ENCODE results near the gene PAF1.

The PAF1 gene

DNA sequence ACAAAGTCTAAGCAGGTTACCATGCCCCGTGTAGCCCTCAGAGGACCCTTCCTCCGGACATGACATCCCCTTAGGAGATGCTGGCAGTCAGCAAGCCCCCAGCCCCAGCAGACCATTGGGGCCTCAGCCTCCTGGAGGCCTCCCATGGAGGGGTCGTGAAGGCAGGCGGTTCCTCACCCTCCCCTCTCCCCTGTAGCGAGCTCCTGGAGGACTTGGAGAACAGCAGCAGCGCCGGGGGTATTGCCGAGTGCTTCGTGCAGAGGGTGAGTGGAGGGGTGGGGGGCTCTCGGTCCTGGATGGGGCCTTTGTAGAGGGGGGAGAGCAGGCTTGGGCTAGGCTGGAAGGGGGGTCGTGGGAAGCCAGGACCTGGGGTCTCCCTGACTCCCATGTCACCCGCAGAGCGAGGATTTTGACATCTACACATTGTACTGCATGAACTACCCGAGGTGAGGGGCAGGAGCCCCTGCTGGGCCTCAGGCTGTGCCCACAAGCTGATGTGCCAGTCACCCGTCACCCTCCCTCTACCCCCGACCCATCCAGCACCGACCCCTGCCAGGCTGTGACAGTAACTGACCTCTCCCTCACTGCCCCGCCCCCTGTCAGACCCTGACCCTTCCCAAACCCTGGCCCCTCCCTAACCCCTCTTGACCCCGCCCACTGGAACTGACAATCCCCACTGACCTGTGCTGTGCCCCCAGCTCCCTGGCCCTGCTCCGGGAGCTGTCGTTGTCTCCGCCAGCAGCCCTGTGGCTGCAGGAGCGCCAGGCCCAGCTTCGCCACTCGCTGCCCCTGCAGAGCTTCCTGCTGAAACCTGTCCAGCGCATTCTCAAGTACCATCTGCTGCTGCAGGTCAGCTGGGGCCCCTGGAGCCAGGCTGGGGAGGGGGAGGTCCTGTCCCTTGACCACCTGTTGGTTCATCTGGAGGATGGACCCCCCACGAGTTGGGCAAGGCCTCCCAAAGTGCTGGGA, 25.5 kb upstream of the PAF1 start:
- DNase-seq (ENCODE audit: low read depth): no peak

DNA sequence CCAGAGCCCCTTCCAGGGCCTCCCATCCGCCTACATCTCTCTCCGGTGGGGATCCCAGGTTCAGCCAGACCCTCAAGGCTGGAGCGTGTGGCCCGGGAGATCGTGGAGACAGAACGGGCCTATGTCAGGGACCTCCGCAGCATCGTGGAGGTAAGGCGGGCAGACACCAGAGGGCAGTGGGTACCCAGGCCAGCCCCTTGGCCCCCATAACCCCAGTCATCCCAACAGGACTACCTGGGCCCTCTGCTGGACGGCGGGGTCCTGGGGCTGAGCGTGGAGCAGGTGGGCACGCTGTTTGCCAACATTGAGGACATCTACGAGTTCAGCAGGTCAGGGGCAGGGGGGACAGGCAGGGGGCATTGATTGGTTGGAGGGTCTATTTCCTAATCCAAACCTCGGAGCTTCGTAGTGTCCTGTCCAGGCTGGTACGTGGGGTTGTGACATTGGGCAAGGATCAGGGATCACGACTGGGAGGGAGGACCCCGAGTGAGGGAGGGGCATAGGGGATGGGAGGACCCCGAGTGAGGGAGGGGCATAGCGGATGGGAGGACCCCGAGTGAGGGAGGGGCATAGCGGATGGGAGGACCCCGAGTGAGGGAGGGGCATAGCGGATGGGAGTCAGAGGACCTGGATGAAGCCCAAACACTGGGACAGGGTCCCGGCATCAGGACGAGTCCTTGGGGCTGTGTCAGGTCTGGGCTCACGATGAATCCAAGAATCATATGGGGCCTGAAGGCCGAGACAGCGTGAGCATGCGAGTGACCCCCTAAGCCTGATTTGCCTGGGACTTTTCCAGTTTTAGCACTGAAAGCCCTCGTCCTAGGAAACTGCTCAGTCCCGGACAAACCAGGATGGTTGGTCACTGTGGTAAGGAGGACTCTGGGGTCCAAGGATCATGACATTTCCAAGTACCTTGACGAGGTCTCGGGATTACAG, 24.5 kb upstream of the PAF1 start:
- no peak for DNase-seq (ENCODE audit: low read depth)

DNA sequence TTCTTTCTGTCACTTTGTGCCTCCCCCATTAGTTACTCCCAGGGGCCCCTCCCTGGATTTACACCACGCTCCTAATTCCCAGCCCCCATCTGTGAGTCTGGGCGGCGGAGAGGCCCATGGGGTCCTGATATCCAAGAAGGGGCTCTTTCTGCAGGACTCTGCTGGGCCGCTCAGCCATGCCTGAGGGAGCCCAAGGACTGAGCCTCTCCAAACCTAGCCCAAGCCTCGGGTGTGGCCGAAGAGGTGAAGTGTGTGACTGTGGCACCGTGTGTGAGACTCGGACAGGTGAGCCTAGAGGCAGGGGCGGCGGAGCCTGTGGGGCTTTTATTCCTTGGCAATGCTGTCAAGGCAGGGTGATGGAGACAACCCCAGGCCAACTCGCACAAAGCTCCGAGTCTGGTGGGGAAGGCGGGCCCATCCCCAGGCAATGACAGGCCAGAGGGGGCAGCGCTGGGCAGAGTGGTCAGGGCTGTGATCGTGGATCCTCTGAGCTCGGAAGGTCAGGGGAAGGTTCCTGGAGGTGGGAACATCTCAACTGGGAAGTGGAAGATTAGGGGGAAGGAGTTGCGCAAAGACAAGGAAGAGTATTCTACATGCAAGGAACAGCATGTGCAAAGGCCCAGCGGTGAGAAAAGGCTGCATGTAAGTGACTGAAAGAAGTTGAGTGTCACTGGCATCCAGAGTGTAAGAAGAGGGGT, 23.2 kb upstream of the PAF1 start:
- DNase-seq (ENCODE audit: low read depth): no peak

- DNase-seq (ENCODE audit: low read depth): no peak
These were observed 22.5 kb upstream of the PAF1 start for GRCh38 chr19:39413272-39413910.

DNA sequence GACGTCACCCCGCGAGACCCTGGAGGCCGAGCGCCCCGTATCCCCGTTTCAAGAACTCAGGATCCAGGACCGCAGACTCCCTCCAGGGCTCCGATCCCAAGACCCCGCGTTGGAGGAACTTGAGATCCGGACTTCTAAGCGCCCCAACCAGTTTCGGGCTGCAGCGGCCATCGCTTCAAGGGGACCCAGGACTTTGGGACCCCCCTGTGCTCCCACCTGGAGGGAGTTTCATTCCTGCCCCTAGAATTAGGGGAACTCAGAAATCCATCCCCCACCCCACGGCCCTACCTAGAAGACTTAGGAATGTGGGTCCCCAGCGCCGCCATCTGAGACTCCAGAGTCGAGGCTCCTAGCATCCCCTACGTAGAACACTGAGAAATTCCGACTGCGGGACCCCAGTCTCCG, 22.0 kb upstream of the PAF1 start:
- no peak for DNase-seq (ENCODE audit: low read depth)

- peak; percentile 92 for DNase-seq (ENCODE audit: low read depth)
These were observed 21.4 kb upstream of the PAF1 start, which contains the start of gene PLEKHG2 for GRCh38 chr19:39412100-39412866. Gene PLEKHG2 (plus strand): TSS chr19:39412669. CDS start chr19:39414087, 1,418 bp downstream.

DNA sequence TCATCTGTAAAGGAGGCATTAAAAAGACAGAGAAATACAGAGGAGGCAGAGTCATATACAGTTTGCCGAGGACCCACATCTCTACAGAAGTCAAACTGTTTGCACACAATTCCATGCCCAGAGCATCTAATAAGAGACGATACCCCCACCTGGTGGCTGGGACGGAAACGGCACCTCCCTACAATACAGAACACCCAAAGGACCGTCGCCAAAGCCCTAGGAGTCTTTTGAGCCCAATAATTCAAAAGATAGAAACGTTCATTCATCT, 20.9 kb upstream of the PAF1 start:
- DNase-seq (ENCODE audit: low read depth): peak; percentile 80

DNA sequence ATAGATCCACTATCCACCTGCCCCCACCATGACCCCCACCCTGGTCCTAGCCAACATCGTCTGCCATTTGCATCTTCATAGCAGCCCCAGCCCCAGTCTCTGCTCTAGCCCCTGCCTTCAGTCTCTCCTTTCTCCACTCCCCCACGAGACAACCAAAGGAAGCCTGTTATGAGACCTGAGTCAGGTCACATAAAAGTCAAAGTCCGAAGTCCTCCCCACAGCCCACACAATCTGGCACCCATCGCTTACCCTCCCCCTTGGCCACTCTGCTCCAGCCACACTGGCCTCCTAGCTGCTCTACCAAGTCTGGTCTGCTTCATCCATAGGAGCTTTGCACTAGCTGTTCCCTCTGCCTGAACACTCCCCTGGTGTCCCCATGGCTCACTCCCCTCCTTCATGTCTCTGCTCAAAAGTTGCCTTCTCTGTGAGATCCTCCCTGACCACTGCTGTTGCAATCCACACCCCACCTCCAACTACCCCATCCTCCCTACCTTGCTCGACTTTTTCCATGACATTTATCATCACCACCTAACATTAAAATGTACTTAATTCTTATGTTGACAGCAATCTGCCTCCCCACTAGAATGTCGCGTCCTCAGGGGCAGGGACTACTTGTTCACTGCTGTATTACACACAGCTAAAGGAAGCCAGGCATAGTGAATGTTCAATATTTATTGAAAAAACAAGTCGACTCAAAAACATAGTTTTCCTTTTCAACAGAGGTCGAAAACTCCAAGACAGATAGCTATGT, 20.4 kb upstream of the PAF1 start:
- no peak for DNase-seq (ENCODE audit: low read depth)

DNA sequence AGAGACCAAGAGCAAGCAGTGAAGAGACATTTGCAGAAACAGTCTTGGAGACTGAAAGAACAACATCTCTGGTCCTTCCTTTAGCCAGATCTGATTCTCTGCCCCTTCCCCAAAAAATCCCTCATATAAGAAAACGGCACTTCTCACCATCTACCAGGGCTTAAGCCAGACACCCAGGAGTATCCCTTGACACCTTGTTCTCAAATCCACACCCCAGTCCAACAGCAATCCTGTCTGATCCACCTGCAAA, 19.9 kb upstream of the PAF1 start:
- DNase-seq (ENCODE audit: low read depth): no peak

DNA sequence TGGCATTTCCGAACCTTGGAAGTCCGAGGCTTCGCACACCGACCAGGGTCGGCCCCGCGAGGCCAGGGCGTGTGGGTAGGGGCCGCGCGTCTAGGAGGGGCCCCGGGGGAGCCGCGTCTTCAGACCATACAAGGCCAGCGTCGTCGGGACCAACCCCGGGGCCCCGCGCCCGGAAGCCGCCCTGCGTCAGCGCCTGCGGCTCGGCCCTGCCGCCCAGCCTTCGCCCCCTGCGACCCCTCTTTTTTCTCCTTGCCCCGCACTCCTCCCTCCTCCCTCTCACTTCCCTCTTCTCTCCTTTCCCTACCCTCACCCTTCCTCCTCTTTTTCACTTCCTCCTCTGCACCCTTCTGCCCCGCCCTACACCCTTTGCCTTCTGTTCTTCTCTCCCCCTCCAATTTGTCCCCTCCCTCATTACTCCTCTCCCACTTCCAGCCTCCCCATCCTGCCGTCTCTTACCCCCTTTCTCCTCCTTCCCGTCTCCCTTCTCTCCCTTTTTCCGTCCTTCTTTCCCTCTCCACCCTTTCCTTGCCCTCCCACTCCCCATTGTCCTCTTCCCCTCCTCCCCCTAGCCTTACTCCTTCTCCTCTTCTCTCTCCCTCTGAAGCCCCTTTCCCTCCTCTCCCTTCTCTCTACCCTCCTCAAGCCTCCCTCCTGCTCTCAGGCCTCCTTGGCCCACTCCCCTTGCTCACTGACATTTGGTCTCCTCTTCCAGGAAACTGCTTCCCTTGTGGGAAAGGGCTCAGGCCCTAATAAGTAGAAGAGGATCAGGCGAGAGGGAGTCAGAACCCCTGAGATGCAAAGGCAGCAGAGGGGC, 19.3 kb upstream of the PAF1 start:
- DNase-seq (ENCODE audit: low read depth): peak; percentile 48

- DNase-seq (ENCODE audit: low read depth): peak; percentile 66
These were observed 18.5 kb upstream of the PAF1 start for GRCh38 chr19:39409208-39410016.

DNA sequence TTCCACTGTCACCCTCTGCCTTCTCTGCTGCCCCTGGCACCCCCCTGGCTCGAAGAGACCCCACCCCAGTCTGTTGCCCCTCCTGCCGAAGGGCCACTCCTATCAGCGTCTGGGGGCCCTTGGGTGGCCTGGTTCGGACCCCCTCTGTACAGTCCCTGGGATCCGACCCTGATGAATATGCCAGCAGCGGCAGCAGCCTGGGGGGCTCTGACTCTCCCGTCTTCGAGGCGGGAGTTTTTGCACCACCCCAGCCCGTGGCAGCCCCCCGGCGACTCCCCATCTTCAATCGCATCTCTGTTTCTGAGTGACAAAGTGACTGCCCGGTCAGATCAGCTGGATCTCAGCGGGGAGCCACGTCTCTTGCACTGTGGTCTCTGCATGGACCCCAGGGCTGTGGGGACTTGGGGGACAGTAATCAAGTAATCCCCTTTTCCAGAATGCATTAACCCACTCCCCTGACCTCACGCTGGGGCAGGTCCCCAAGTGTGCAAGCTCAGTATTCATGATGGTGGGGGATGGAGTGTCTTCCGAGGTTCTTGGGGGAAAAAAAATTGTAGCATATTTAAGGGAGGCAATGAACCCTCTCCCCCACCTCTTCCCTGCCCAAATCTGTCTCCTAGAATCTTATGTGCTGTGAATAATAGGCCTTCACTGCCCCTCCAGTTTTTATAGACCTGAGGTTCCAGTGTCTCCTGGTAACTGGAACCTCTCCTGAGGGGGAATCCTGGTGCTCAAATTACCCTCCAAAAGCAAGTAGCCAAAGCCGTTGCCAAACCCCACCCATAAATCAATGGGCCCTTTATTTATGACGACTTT, 17.7 kb upstream of the PAF1 start:
- DNase-seq (ENCODE audit: low read depth): no peak

DNA sequence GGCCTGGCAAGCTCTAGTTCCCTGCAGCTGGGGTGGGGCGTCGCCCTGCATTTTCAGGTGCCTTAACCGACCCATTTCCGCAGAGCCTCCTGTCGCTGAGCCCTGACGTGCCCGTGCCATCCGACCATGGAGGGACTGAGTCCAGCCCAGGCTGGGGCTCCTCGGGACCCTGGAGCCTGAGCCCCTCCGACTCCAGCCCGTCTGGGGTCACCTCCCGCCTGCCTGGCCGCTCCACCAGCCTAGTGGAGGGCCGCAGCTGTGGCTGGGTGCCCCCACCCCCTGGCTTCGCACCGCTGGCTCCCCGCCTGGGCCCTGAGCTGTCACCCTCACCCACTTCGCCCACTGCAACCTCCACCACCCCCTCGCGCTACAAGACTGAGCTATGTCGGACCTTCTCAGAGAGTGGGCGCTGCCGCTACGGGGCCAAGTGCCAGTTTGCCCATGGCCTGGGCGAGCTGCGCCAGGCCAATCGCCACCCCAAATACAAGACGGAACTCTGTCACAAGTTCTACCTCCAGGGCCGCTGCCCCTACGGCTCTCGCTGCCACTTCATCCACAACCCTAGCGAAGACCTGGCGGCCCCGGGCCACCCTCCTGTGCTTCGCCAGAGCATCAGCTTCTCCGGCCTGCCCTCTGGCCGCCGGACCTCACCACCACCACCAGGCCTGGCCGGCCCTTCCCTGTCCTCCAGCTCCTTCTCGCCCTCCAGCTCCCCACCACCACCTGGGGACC, 16.9 kb upstream of the PAF1 start:
- DNase-seq (ENCODE audit: low read depth): peak; percentile 44

- no peak for DNase-seq (ENCODE audit: low read depth)
These were observed 16.4 kb upstream of the PAF1 start for GRCh38 chr19:39407410-39407659.

GRCh38 chr19:39406656-39407409, 15.9 kb upstream of the PAF1 start, which contains the start of gene ZFP36:
Gene ZFP36 (plus strand): TSS chr19:39406847. CDS start chr19:39406905, 58 bp downstream.
- peak; percentile 79 for DNase-seq (ENCODE audit: low read depth)

DNA sequence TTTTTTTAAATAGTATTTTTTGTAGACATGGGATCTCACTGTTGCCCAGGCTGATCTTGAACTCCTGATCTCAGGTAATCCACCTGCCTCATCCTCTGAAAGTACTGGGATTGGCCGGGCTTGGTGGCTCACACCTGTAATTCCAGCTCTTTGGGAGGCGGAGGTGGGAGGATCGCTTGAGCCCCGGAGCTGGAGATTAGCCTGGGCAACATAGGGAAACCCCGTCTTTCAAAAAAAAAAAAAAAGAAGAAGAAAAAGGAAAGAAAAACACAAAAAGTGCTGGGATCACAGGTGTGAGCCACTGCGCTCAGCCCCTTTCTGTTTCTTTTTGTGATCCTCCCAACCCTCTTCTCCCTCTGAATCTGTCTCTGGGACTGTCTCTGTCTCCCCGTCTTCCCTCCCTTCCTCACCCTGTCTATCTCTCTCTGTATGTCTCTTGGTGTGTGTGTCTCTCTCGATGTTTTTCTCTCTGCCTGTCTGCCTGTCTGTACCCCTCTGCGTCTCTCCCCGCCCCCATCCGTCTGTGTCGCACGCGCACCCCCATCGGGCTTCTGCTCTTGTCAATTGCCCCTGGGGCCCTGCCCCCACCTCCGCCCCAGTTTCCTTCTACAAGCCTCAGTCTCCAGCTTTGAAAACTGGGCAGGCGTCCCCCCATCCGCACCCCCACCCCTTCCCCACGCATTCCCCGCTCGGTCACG, 15.2 kb upstream of the PAF1 start:
- DNase-seq (ENCODE audit: low read depth): peak; percentile 77
